Mesothelial cell of epicardium (in vitro differentiated cells): ENCODE measurements around the gene FAM3C. TPM values are rescaled to one million over a fixed set of nuclear protein-coding genes. Genes with fewer than 3 reads are reported as not detected.
A peak's percentile ranks its signal among the peaks of the same experiment; 100 is the strongest.

ENCODE experiments used
- DNase-seq, 2 experiments: peaks; one replicate each; pipeline ENCODE4 v3.0.0; 2021; ENCODE audit warnings: low spot score in 2 of 2; ENCODE audit not compliant: unreplicated experiment in 2 of 2
- H3K27ac Mint-ChIP-seq: 2 replicates; pipeline ENCODE4 v1.8.0; 2021; ENCODE audit warnings: mixed read lengths
- H3K27me3 Mint-ChIP-seq: 2 replicates; pipeline ENCODE4 v1.8.0; 2021; ENCODE audit warnings: low read depth, mixed read lengths
- H3K36me3 Mint-ChIP-seq: 2 replicates; pipeline ENCODE4 v1.8.0; 2021; ENCODE audit warnings: mixed read lengths
- H3K4me1 Mint-ChIP-seq: 2 replicates; pipeline ENCODE4 v1.8.0; 2021; ENCODE audit warnings: mixed read lengths
- H3K4me3 Mint-ChIP-seq: 2 replicates; pipeline ENCODE4 v1.8.0; 2021; ENCODE audit warnings: mild to moderate bottlenecking, moderate library complexity, mixed read lengths
- H3K9me3 Mint-ChIP-seq: 2 replicates; pipeline ENCODE4 v1.8.0; 2021; ENCODE audit warnings: mixed read lengths
- total RNA-seq: library from RNA; stranded (reverse); gene quantifications from 3 replicates; pipeline ENCODE4 v1.2.1, GENCODE V29; 2021
- TF ChIP-seq, protein P1 (sequence below): fragments of 200-600 bp; sonication (generic); IDR thresholded peaks from one replicate; pipeline ENCODE4 v1.5.0; 2021; ENCODE audit warnings: antibody characterized with exemption; ENCODE audit not compliant: unreplicated experiment

Gene FAM3C
- total RNA-seq, 1 donor from 2014 or later, result 78.2 TPM

DNA sequence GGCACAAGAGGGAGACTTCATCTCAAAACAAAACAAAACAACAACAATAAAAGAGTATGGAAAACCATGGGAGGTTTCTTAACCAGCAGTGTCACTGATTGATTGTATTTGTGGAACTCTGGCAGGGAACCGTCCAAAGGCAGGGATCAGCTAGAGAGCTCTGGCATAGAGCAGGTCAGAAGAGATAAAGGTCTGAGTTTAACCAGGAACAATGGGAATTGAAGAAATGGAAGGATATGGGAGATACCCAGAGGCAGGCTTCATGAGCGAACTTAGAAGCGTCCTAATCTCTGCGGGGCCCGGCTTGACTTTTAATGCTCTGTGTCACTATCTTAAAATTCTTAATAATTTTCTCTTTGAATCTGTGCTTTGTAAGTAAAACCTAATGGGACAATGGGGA, 10.4 kb upstream of the FAM3C start:
- Mint-ChIP-seq H3K9me3 (no peaks in the 10 kb centered on the region), H3K27me3 (no peaks in the 10 kb centered on the region), H3K4me1 (peaks cover 22% of the 10 kb centered on the region), H3K27ac (no peak overlapping the region), H3K36me3 (no peaks in the 10 kb centered on the region), H3K4me3 (no peak overlapping the region)
- TF ChIP-seq, protein P1, sequence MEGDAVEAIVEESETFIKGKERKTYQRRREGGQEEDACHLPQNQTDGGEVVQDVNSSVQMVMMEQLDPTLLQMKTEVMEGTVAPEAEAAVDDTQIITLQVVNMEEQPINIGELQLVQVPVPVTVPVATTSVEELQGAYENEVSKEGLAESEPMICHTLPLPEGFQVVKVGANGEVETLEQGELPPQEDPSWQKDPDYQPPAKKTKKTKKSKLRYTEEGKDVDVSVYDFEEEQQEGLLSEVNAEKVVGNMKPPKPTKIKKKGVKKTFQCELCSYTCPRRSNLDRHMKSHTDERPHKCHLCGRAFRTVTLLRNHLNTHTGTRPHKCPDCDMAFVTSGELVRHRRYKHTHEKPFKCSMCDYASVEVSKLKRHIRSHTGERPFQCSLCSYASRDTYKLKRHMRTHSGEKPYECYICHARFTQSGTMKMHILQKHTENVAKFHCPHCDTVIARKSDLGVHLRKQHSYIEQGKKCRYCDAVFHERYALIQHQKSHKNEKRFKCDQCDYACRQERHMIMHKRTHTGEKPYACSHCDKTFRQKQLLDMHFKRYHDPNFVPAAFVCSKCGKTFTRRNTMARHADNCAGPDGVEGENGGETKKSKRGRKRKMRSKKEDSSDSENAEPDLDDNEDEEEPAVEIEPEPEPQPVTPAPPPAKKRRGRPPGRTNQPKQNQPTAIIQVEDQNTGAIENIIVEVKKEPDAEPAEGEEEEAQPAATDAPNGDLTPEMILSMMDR, result no peak
- no peak for DNase-seq

DNA sequence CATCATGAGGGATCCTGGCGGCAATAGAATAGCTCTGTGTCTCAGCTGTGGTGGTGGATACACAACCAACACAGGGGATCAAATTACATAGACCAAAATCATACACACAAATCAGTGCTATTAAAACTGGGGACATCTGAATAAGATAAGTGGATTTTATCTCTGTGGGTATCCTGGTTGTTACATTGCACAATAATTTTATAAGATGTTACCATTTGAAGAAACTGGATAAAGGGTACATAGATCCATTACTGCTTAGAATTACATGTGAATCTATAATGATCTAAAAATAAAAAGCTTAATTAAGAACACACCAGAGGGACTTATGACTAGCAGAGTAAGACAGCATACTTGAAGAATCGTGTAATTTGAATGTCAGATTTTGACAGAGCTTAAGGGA, 8.2 kb upstream of the FAM3C start:
- no peak overlapping the region for H3K27ac Mint-ChIP-seq
- H3K9me3 Mint-ChIP-seq, result no peaks in the 10 kb centered on the region
- no peak for DNase-seq
- peaks cover 22% of the 10 kb centered on the region for H3K4me1 Mint-ChIP-seq
- TF ChIP-seq, protein P1, result no peak
- H3K4me3 Mint-ChIP-seq, result no peak overlapping the region
- H3K27me3 Mint-ChIP-seq, result no peaks in the 10 kb centered on the region
- H3K36me3 Mint-ChIP-seq, result no peaks in the 10 kb centered on the region

DNA sequence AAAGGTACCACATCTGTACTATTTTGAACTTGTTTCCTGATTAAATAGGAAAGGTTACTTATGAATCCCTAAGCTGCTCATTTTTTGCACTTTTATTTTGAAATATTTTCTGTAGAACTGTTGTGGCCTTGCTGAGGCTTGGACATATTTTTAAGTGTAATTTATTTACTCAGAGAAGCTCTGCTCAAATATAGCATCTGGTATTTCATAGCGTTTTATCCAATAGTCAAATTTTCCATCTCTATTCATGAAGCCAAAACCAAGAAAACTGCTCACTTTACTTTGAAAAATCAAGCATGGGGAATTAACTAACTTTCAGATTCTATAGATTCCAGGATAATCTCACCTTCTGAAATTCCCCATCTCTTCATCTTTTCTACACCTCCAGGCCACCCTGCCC, 6.6 kb upstream of the FAM3C start:
- TF ChIP-seq, protein P1, result no peak
- H3K27me3 Mint-ChIP-seq, result no peaks in the 10 kb centered on the region
- H3K27ac Mint-ChIP-seq, result no peak overlapping the region

DNA sequence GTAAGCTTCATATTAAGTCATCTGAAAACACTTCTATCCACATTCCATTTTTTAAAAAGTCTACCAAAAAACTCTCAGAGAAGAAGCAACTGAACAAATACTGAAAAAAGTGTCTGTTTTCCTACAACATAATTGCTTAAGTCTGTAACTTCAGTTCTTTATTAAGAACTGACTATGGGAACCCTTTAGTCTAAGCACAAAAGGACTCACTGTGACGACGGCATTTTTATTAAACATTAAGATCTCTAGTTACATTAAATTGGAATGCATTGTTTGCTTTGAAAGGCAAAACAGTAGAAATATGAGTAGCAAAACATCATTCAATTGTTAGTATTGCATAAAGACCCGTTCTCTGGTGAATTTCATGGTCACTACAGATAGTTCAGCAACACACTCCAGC, 5.8 kb upstream of the FAM3C start:
- TF ChIP-seq, protein P1, result no peak
- no peak overlapping the region for H3K4me3 Mint-ChIP-seq
- no peak overlapping the region for H3K27ac Mint-ChIP-seq
- H3K36me3 Mint-ChIP-seq, result no peaks in the 10 kb centered on the region
- H3K27me3 Mint-ChIP-seq, result no peaks in the 10 kb centered on the region
- no peaks in the 10 kb centered on the region for H3K9me3 Mint-ChIP-seq
- peaks cover 20% of the 10 kb centered on the region for H3K4me1 Mint-ChIP-seq
- no peak for DNase-seq

More for the DNA sequence above, 6.6 kb upstream of the FAM3C start:
- H3K36me3 Mint-ChIP-seq, result no peaks in the 10 kb centered on the region
- H3K9me3 Mint-ChIP-seq, result no peaks in the 10 kb centered on the region
- DNase-seq, result no peak
- no peak overlapping the region for H3K4me3 Mint-ChIP-seq
- peaks cover 24% of the 10 kb centered on the region for H3K4me1 Mint-ChIP-seq

DNA sequence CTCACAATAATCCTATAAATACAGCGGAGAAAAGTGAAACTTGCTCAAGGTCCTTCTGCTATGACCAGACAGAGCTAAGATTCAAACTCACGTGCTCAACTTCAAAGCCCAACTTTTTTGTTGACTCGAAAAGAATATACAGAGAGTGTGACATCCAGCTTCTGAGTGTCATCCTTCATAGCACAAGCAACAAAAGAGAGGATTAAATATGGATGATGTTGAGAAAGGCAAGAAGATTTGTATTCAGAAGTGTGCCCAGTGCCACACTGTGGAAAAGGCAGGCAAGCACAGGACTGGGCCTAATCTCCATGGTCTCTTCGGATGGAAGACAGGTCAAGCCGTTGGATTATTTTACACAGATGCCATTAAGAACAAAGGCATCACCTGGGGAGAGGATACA, 2.1 kb upstream of the FAM3C start:
- DNase-seq, result no peak
- TF ChIP-seq, protein P1, result no peak
- Mint-ChIP-seq H3K4me1 (peaks cover 29% of the 10 kb centered on the region), H3K27ac (peak overlapping the region; percentile 27), H3K9me3 (no peaks in the 10 kb centered on the region), H3K36me3 (peaks cover 1% of the 10 kb centered on the region), H3K4me3 (no peak overlapping the region), H3K27me3 (no peaks in the 10 kb centered on the region)

DNA sequence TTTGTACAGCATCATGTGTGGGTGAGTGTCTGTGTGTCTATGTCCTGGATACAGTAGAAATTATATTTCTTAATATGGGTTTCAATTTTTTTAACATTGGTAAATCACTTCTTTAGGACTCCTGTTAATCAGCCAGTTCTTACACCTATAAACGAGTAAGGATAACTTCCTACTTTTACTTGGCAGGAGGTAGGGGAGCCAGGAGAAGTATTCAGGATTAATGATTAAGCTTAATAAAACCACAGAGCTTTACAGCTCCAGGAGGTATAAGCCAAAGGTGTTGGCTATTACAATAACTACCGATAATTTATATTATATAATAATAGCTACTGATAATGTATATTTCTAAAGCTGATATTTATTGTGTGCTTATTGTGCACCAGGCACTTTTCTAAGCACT, 1.7 kb upstream of the FAM3C start:
- no peak for DNase-seq
- H3K36me3 Mint-ChIP-seq, result peaks cover 4% of the 10 kb centered on the region

More for the DNA sequence above, 1.7 kb upstream of the FAM3C start:
- TF ChIP-seq, protein P1, result no peak
- H3K27ac Mint-ChIP-seq, result no peak overlapping the region
- no peak overlapping the region for H3K4me3 Mint-ChIP-seq
- peaks cover 26% of the 10 kb centered on the region for H3K4me1 Mint-ChIP-seq
- peaks cover under 1% of the 10 kb centered on the region for H3K9me3 Mint-ChIP-seq
- H3K27me3 Mint-ChIP-seq, result no peaks in the 10 kb centered on the region
